HG03571 (cell line): Measurements from ENCODE around the gene CRTAC1.

Experiments
- ATAC-seq: cut with Tn5 transposase; IDR thresholded peaks from one replicate; pipeline ENCODE4 v1.9.1; 2021; ENCODE audit not compliant: unreplicated experiment

The CRTAC1 gene

GRCh38 chr10:97924678-97925077, 105.7 kb downstream of the CRTAC1 start:
- ATAC-seq = no peak

GRCh38 chr10:97923476-97923875, 106.9 kb downstream of the CRTAC1 start:
- no peak for ATAC-seq

GRCh38 chr10:97923057-97923456, 107.4 kb downstream of the CRTAC1 start:
- ATAC-seq = no peak

- ATAC-seq = no peak
These were observed 108.2 kb downstream of the CRTAC1 start for GRCh38 chr10:97922022-97922758.

GRCh38 chr10:97921581-97922021, 108.8 kb downstream of the CRTAC1 start:
- ATAC-seq = no peak

GRCh38 chr10:97920865-97921264, 109.6 kb downstream of the CRTAC1 start:
- no peak for ATAC-seq

GRCh38 chr10:97919012-97919411, 111.4 kb downstream of the CRTAC1 start:
- ATAC-seq = no peak

- ATAC-seq = no peak
These were observed 113.8 kb downstream of the CRTAC1 start for GRCh38 chr10:97916586-97916985.

- ATAC-seq = no peak
These were observed 114.9 kb downstream of the CRTAC1 start for GRCh38 chr10:97915346-97916131.

GRCh38 chr10:97914837-97915211, 115.6 kb downstream of the CRTAC1 start:
- no peak for ATAC-seq

- ATAC-seq = no peak
These were observed 116.1 kb downstream of the CRTAC1 start for GRCh38 chr10:97914171-97914836.

GRCh38 chr10:97913614-97914013, 116.8 kb downstream of the CRTAC1 start:
- ATAC-seq = no peak

GRCh38 chr10:97913193-97913592, 117.2 kb downstream of the CRTAC1 start:
- no peak for ATAC-seq

GRCh38 chr10:97911217-97911616, 119.2 kb downstream of the CRTAC1 start:
- ATAC-seq = no peak

- no peak for ATAC-seq
These were observed 119.8 kb downstream of the CRTAC1 start for GRCh38 chr10:97910661-97911060.

- no peak for ATAC-seq
These were observed 122.6 kb downstream of the CRTAC1 start for GRCh38 chr10:97907830-97908229.

GRCh38 chr10:97907211-97907610, 123.2 kb downstream of the CRTAC1 start:
- ATAC-seq = no peak

- no peak for ATAC-seq
These were observed 125.1 kb downstream of the CRTAC1 start for GRCh38 chr10:97905276-97905675.

GRCh38 chr10:97904576-97904975, 125.8 kb downstream of the CRTAC1 start:
- no peak for ATAC-seq

GRCh38 chr10:97904018-97904381, 126.4 kb downstream of the CRTAC1 start:
- ATAC-seq = no peak

GRCh38 chr10:97903128-97904017, 127.0 kb downstream of the CRTAC1 start:
- no peak for ATAC-seq
